ENCODE results near the gene CEP104. TPM values are rescaled to one million over a fixed set of nuclear protein-coding genes. Genes with fewer than 3 reads are reported as not detected.

CEP104 gene
- total and polyA plus RNA-seq, 10 of the 15 experiments (the other 5 are each of a cell fraction or from before 2014, with no cell fraction given), result 7.2 to 34.8 (median 19.3) TPM

GRCh38 chr1:3904843-3905185, 47.8 kb upstream of the CEP104 start (continued):
- TF ChIP-seq ZNF274 (IDR thresholded peaks at IDR 0.05; ENCODE audit: insufficient read depth, insufficient read length) (no peak), ASH2L (IDR thresholded peaks at IDR 0.05; ENCODE audit: borderline replicate concordance, low read depth) (no peak), ZBED1 (IDR thresholded peaks at IDR 0.05; ENCODE audit: borderline replicate concordance) (no peak), MAX (IDR thresholded peaks at IDR 0.05; ENCODE audit: low read depth, low read length) (no peak), ESRRA (IDR thresholded peaks at IDR 0.05; ENCODE audit: low read length) (no peak), NFIC (IDR thresholded peaks at IDR 0.05; ENCODE audit: low read depth, low read length) (no peak)

- Histone ChIP-seq H3K4me1 (ENCODE audit: control insufficient read depth, insufficient read depth, low read length) (no peaks in the 10 kb centered on the region), H3K4me3 (no peak overlapping the region), H3K9me3 (replicated peaks; ENCODE audit: control insufficient read depth, insufficient read depth, low read length) (no peaks in the 10 kb centered on the region), H3K27me3 (replicated peaks in 1 of 2; ENCODE audit: control insufficient read depth in 2 of 2, insufficient read depth in 2 of 2, low read length in 1 of 2) (no peaks in the 10 kb centered on the region; a peak in 2 of 4 replicates), H3K4me2 (ENCODE audit: control insufficient read depth, insufficient read depth) (no peak overlapping the region), H3K79me2 (ENCODE audit: control insufficient read depth, insufficient read depth, low read length) (peaks cover 7% of the 10 kb centered on the region), H3K36me3 (ENCODE audit: control insufficient read depth in 2 of 2, insufficient read depth in 2 of 2, low read length in 1 of 2) (no peaks in the 10 kb centered on the region), H4K20me1 (ENCODE audit: control insufficient read depth, insufficient read depth) (no peaks in the 10 kb centered on the region), H2AFZ (ENCODE audit: control insufficient read depth, low read depth, low read length) (no peak overlapping the region), H3K27ac (ENCODE audit: control insufficient read depth, insufficient read depth) (no peak overlapping the region), H3K9ac (ENCODE audit: control insufficient read depth, insufficient read depth, low read length) (no peak overlapping the region)
- BruUV-seq (replicated peaks), result no TSS peak
- intact Hi-C loops (cut with micrococcal nuclease; ENCODE audit: unreplicated experiment) (loop anchor here (5.0 kb wide), 1 partner anchor 107 kb away; the partner anchor contains the start of gene LRRC47), in situ Hi-C loops (cut with MboI) (no loop called here)
- no peak for FAIRE-seq
- SMC1A ChIA-PET (ENCODE audit: uncharacterized antibody, unreplicated experiment), result no interaction called here
- WGBS (ENCODE audit: insufficient coverage, insufficient replicate concordance, low lambda C conversion rate, missing lambda C conversion rate), result 70% methylated on average over 24 of the region's 24 CpGs
- no peak for ATAC-seq
- RAD21 ChIA-PET (ENCODE audit: unreplicated experiment), result no interaction called here
- POLR2A ChIA-PET, result no interaction called here
- DNase-seq (ENCODE audit: low read depth, low spot score), result no peak
- CTCF ChIA-PET, result no interaction called here
- no peak for TF ChIP-seq ZNF687 (IDR thresholded peaks at IDR 0.05)
- TF ChIP-seq ZBTB11 (CRISPR knock-in tag; IDR thresholded peaks at IDR 0.05), result no peak
- no peak for TF ChIP-seq SUPT20H (IDR thresholded peaks at IDR 0.05; ENCODE audit: borderline replicate concordance, control insufficient read depth, low read depth, low read length)
- TF ChIP-seq POLR2A (IDR thresholded peaks at IDR 0.05; ENCODE audit: low read depth, low read length), result no peak
- no peak for TF ChIP-seq ZNF622 (IDR thresholded peaks at IDR 0.05)
- no peak for TF ChIP-seq E4F1 (IDR thresholded peaks at IDR 0.05; ENCODE audit: borderline replicate concordance, partially characterized antibody)
- no peak for TF ChIP-seq ESRRA (IDR thresholded peaks at IDR 0.05; ENCODE audit: low read length)
Observed at GRCh38 chr1:3904006-3904842, 47.2 kb upstream of the CEP104 start.
